AG04449 (cell line): ENCODE data around the gene TMEM52.

Source experiments
- CTCF ChIA-PET: fragments of 350-600 bp; formaldehyde crosslinking; extraction: SDS; loops from one replicate; lab custom pipeline; 2021; ENCODE audit warnings: antibody characterized with exemption; lab: Yijun Ruan, JAX
- POLR2A ChIA-PET: fragments of 400-600, 350-600 bp; formaldehyde crosslinking; extraction: SDS; loops from one replicate; lab custom pipeline; 2020; ENCODE audit warnings: antibody characterized with exemption, inconsistent platforms; lab: Yijun Ruan, JAX
- DNase-seq: peaks from one replicate; pipeline ENCODE4 v3.0.0-alpha.2; 2010; ENCODE audit warnings: low read depth, low spot score
- H3K4me3 ChIP-seq: 2 replicates; pipeline ENCODE4 v1.5.1; 2011; ENCODE audit warnings: low read depth, mild to moderate bottlenecking, control low read depth, low read length
- TF ChIP-seq, protein P1 (sequence below): IDR thresholded peaks from one replicate; pipeline ENCODE4 v1.5.1; 2011; ENCODE audit warnings: mild to moderate bottlenecking, moderate library complexity, low read length, control low read depth, inconsistent platforms; ENCODE audit not compliant: insufficient read depth; ENCODE audit errors: missing control alignments

The TMEM52 gene

DNA sequence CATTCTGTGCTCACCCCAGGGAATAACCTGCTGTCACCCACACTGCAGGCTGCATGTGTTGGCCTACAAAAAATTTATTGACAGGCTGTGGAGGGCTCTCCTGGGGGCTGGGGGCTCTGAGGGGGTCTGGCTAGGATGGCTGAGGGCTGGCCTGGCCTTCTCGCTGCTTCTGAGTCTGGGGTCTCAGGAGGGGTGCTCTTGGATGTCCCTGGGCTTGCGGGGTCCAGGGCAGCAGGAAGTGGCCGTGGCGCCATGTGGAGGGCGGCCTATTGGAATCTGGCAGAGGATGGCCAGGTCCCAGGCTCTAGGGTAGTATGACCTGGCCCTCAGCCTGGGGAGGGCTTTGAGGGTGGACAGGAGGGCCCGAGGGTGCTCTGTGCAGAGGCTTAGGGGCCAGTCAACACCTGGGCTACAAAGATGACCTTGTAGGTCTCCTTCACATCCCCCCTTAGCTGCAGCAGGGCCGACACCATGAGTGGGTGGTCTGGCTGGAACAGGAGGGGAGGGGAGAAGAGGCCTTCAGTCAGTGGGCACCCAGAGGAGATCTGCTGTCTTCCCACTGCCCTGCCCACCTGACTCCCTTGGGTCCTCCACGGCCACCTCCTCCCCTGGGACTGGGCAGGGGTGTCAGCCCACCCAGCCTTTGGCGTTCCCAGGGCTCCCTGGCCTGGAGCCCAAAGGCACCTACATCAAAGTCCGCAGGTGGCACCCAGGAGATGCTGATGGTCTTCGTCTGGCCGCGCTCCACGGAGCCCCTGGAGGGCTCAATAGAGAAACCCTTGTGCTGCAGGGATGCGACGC lies 3.0 kb upstream of the TMEM52 start:
- POLR2A ChIA-PET, result no interaction called here
- CTCF ChIA-PET, result interaction anchor here (1.2 kb wide), 1 partner anchor 123 kb away, joined by 3 read pairs; no protein-coding TSS in a partner anchor

GRCh38 chr1:1921459-1921862 lies 2.4 kb upstream of the TMEM52 start:
- POLR2A ChIA-PET, result no interaction called here
- DNase-seq, result no peak
- no peak overlapping the region for H3K4me3 ChIP-seq
- TF ChIP-seq, protein P1, sequence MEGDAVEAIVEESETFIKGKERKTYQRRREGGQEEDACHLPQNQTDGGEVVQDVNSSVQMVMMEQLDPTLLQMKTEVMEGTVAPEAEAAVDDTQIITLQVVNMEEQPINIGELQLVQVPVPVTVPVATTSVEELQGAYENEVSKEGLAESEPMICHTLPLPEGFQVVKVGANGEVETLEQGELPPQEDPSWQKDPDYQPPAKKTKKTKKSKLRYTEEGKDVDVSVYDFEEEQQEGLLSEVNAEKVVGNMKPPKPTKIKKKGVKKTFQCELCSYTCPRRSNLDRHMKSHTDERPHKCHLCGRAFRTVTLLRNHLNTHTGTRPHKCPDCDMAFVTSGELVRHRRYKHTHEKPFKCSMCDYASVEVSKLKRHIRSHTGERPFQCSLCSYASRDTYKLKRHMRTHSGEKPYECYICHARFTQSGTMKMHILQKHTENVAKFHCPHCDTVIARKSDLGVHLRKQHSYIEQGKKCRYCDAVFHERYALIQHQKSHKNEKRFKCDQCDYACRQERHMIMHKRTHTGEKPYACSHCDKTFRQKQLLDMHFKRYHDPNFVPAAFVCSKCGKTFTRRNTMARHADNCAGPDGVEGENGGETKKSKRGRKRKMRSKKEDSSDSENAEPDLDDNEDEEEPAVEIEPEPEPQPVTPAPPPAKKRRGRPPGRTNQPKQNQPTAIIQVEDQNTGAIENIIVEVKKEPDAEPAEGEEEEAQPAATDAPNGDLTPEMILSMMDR, result no peak
- CTCF ChIA-PET, result interaction anchor here (1.2 kb wide), 1 partner anchor 124 kb away, joined by 3 read pairs; no protein-coding TSS in a partner anchor

More for the DNA sequence above, 3.0 kb upstream of the TMEM52 start:
- DNase-seq, result no peak
- TF ChIP-seq, protein P1, result no peak
- no peak overlapping the region for H3K4me3 ChIP-seq

DNA sequence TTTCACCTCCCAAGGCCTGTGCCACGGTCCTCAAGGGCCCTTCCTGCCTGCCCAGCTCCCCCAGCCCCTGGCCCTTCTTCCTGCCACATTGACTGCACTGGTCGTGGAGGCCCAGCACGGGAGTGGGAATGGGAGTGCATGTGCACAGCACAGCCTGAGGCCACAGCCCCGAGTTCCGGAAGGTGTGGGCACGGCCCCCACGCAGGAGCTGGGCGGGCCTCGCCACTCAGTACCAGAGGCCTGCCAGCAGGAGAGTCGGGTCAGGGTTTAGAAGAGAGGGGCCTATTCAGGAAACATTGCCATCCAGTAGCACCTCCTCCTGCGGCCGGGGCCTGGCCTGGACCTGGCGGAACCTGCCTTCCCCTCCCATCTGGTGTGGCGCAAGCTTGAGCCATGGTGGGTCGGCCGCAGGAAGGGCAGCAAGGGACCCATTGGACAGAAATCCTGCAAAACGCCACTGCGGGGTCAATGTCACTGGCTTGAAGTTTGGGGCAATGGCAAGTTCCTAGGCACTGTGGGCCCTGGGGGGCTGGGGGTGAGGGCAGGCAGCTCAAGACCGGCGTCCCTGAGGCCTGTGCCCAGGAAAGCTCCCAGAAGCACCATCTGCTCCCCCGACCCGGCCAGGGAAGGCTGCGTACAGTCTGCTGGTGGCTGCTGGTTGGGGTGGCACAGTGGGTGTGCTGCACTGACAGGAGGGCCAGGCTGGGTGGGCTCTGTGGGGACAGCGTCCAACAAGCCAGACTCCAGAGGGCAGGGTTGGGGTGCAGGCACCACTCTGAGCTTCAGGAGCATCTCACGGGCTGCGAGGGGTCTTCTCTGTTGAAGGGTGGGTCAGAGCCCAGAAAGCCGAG lies 1.8 kb upstream of the TMEM52 start:
- POLR2A ChIA-PET, result no interaction called here
- no peak for DNase-seq
- TF ChIP-seq, protein P1, result no peak
- H3K4me3 ChIP-seq, result no peak overlapping the region
- CTCF ChIA-PET, result interaction anchor here (1.2 to 1.3 kb wide), 2 partner anchors 12 to 124 kb away, joined by 3 to 4 read pairs; no protein-coding TSS in a partner anchor

GRCh38 chr1:1920057-1920607 lies 1.1 kb upstream of the TMEM52 start:
- TF ChIP-seq, protein P1, result no peak
- no peak for DNase-seq
- no peak overlapping the region for H3K4me3 ChIP-seq
- POLR2A ChIA-PET, result no interaction called here
- CTCF ChIA-PET, result interaction anchor here (1.3 kb wide), 1 partner anchor 12 kb away, joined by 4 read pairs; no protein-coding TSS in a partner anchor

GRCh38 chr1:1919304-1920056 lies 401 bp upstream of the TMEM52 start:
- peak; percentile 42 for DNase-seq
- ChIA-PET CTCF (interaction anchor here (1.3 kb wide), 1 partner anchor 11 kb away, joined by 4 read pairs; no protein-coding TSS in a partner anchor), POLR2A (no interaction called here)
- TF ChIP-seq, protein P1, result no peak
- H3K4me3 ChIP-seq, result peak overlapping the region; percentile 54
